OCI-LY3 (cell line): ENCODE data around the gene EXOC3L2.

Source experiments
- EZH2phosphoT487 ChIP-seq: fragments of 200-600 bp; shearing (Covaris generic); IDR thresholded peaks from 2 replicates; pipeline ENCODE4 v1.6.1; 2018; ENCODE audit warnings: antibody characterized with exemption, mixed run types, low read depth
- TF ChIP-seq, protein P1 (sequence below): fragments of 200-600, 300-600 bp; sonication (generic); IDR thresholded peaks from 2 replicates; pipeline ENCODE4 v1.5.1; 2014; ENCODE audit warnings: antibody characterized with exemption, low read length, low read depth

- TF ChIP-seq, protein P1, sequence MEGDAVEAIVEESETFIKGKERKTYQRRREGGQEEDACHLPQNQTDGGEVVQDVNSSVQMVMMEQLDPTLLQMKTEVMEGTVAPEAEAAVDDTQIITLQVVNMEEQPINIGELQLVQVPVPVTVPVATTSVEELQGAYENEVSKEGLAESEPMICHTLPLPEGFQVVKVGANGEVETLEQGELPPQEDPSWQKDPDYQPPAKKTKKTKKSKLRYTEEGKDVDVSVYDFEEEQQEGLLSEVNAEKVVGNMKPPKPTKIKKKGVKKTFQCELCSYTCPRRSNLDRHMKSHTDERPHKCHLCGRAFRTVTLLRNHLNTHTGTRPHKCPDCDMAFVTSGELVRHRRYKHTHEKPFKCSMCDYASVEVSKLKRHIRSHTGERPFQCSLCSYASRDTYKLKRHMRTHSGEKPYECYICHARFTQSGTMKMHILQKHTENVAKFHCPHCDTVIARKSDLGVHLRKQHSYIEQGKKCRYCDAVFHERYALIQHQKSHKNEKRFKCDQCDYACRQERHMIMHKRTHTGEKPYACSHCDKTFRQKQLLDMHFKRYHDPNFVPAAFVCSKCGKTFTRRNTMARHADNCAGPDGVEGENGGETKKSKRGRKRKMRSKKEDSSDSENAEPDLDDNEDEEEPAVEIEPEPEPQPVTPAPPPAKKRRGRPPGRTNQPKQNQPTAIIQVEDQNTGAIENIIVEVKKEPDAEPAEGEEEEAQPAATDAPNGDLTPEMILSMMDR, result no peak
- TF ChIP-seq EZH2phosphoT487, result no peak
Observed at GRCh38 chr19:45235485-45235884, 9.7 kb downstream of the EXOC3L2 start.
